ENCODE data around the gene SEC62.

DNA sequence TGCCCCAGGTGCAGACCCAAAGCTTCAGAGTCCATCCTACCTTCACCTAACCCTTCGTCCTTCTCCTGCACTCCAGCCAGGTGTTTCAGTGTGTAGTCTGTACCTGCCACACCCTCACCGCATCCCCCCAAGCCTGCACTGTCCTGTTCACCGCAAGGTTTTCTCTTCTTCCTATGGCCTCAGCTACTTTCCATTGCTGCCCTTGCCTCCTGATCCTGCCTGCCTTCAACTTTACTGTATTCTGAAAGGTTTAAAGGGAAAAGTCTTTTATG lies 80.5 kb downstream of the SEC62 start:
- TF ChIP-seq POLR2AphosphoS5 (IDR thresholded peaks at IDR 0.05; ENCODE audit: low read depth, low read length) (no peak), TAF1 (IDR thresholded peaks at IDR 0.05; ENCODE audit: borderline replicate concordance, low read depth, low read length) (no peak), POLR2A (IDR thresholded peaks at IDR 0.05; ENCODE audit: low read depth, low read length) (no peak)

All from GM12892 (cell line).